ENCODE results near the gene CSTB.

The CSTB gene

DNA sequence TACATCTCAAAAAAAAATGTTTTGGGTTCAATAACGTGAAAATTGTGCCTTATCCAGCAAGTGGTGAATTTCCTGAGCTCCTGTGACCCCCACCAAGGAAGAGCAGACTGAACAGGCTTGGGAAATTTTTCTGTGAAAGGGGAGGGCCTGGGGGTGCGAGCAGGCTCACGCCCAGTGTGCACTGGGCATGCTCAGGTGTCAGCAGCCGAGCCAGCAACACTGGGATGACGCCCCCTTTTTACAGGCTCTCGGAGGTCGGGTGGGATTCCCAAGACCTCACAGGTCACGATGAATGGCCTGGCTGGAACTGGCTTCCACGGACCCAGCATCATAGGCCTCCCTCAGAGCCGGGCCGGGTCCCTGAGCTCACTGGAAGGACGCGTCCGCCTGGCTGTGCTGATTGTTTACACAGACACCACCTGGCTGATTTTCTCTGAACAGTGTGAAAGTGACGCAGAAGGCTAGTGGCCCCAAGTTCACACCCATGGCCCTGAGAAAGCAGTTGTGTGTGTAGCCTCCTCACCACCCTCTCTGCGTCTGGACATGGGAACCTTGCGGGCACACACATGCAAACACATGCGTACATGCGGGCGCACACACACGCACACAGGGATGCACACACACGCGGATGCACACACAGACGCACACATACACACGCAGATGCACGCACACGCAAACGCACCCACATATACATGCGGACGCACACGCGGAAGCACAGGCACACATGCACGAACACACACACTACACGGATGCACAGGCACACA is 9.2 kb downstream of the CSTB start:
- H3F3A ChIP-seq (ENCODE audit: low read depth), result no peaks in the 10 kb centered on the region
- no peaks in the 10 kb centered on the region for H3K4me1 ChIP-seq (ENCODE audit: insufficient read depth, low read length, poor library complexity, severe bottlenecking)
- no peak overlapping the region for H3K4me2 ChIP-seq (ENCODE audit: low read depth, low read length, poor library complexity, severe bottlenecking)
- no peak overlapping the region for H3K9ac ChIP-seq (ENCODE audit: low read depth, low read length, poor library complexity, severe bottlenecking)
- no peak for TF ChIP-seq EZH2phosphoT487 (IDR thresholded peaks at IDR 0.05; ENCODE audit: borderline replicate concordance)
- TF ChIP-seq, protein P1, sequence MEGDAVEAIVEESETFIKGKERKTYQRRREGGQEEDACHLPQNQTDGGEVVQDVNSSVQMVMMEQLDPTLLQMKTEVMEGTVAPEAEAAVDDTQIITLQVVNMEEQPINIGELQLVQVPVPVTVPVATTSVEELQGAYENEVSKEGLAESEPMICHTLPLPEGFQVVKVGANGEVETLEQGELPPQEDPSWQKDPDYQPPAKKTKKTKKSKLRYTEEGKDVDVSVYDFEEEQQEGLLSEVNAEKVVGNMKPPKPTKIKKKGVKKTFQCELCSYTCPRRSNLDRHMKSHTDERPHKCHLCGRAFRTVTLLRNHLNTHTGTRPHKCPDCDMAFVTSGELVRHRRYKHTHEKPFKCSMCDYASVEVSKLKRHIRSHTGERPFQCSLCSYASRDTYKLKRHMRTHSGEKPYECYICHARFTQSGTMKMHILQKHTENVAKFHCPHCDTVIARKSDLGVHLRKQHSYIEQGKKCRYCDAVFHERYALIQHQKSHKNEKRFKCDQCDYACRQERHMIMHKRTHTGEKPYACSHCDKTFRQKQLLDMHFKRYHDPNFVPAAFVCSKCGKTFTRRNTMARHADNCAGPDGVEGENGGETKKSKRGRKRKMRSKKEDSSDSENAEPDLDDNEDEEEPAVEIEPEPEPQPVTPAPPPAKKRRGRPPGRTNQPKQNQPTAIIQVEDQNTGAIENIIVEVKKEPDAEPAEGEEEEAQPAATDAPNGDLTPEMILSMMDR (conservative IDR thresholded peaks at IDR 0.05; ENCODE audit: low read length), result no peak
- no peaks in the 10 kb centered on the region for H3K27me3 ChIP-seq (ENCODE audit: insufficient read depth, low read length, poor library complexity, severe bottlenecking)
- no peaks in the 10 kb centered on the region for H3K9me2 ChIP-seq (replicated peaks; ENCODE audit: low read depth, low read length)
- no peaks in the 10 kb centered on the region for H3K79me2 ChIP-seq (ENCODE audit: insufficient read depth, low read length)
- no peaks in the 10 kb centered on the region for H4K20me1 ChIP-seq (ENCODE audit: insufficient read depth, low read length, poor library complexity, severe bottlenecking)
- H3K9me3 ChIP-seq (ENCODE audit: insufficient read depth, low read depth, low read length), result no peaks in the 10 kb centered on the region
- H2AFZ ChIP-seq (ENCODE audit: low read length), result no peak overlapping the region
- no peak overlapping the region for H3K4me3 ChIP-seq (ENCODE audit: low read length, poor library complexity, severe bottlenecking)
- no peaks in the 10 kb centered on the region for H3K36me3 ChIP-seq (ENCODE audit: insufficient read depth, low read length)

DNA sequence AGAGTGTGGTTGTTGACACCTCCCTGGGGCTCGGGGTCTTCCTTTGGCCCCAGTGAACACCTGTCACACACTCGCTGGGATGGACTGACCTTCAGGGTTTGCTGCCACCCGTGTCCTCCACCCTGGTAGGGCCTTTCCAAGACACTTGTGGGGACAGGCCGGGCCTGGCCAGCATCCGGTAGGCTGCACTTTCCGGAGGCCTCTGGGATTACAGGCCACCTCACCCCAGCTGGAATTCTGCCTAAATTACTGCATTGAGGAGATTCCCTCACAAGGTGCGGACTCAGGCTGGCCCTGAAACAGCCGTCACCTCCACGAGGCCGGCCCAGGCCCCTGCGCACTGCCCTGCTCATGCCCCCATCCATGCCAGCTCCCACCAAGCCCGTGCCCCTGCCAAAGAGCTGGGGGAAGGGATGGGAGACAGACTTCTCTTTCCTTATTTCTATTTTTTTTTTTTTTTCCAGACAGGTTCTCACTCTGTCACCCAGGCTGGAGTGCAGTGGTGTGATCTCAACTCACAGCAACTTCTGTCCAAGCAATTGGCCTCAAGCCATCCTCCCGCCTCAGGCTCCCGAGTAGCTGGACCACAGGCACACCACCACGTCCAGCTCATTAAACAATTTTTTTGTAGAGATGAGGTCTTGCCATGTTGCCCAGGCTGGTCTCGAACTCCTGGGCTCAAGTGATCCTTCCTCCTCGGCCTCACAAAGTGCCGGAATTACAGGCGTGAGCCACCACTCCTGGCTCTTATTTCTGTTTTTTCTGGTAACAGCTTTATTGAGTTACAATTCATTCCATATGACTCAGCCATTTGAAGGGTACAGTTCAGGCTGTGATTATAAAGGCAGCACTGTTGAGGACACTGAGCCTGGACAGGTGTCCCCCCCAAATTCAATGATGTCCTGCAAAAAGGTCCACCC is 11.3 kb downstream of the CSTB start:
- Histone ChIP-seq H3K9ac (ENCODE audit: low read depth, low read length, poor library complexity, severe bottlenecking) (no peak overlapping the region), H3K4me2 (ENCODE audit: low read depth, low read length, poor library complexity, severe bottlenecking) (no peak overlapping the region), H3K9me3 (ENCODE audit: insufficient read depth, low read depth, low read length) (no peaks in the 10 kb centered on the region), H2AFZ (ENCODE audit: low read length) (no peak overlapping the region), H3F3A (ENCODE audit: low read depth) (no peaks in the 10 kb centered on the region), H3K4me3 (ENCODE audit: low read length, poor library complexity, severe bottlenecking) (no peak overlapping the region), H3K36me3 (ENCODE audit: insufficient read depth, low read length) (no peaks in the 10 kb centered on the region), H3K4me1 (ENCODE audit: insufficient read depth, low read length, poor library complexity, severe bottlenecking) (no peaks in the 10 kb centered on the region), H4K20me1 (ENCODE audit: insufficient read depth, low read length, poor library complexity, severe bottlenecking) (no peaks in the 10 kb centered on the region), H3K9me2 (replicated peaks; ENCODE audit: low read depth, low read length) (no peaks in the 10 kb centered on the region), H3K79me2 (ENCODE audit: insufficient read depth, low read length) (no peaks in the 10 kb centered on the region), H3K27me3 (ENCODE audit: insufficient read depth, low read length, poor library complexity, severe bottlenecking) (no peaks in the 10 kb centered on the region)
- no peak for TF ChIP-seq EZH2phosphoT487 (IDR thresholded peaks at IDR 0.05; ENCODE audit: borderline replicate concordance)
- TF ChIP-seq, protein P1 (conservative IDR thresholded peaks at IDR 0.05; ENCODE audit: low read length), result no peak

DNA sequence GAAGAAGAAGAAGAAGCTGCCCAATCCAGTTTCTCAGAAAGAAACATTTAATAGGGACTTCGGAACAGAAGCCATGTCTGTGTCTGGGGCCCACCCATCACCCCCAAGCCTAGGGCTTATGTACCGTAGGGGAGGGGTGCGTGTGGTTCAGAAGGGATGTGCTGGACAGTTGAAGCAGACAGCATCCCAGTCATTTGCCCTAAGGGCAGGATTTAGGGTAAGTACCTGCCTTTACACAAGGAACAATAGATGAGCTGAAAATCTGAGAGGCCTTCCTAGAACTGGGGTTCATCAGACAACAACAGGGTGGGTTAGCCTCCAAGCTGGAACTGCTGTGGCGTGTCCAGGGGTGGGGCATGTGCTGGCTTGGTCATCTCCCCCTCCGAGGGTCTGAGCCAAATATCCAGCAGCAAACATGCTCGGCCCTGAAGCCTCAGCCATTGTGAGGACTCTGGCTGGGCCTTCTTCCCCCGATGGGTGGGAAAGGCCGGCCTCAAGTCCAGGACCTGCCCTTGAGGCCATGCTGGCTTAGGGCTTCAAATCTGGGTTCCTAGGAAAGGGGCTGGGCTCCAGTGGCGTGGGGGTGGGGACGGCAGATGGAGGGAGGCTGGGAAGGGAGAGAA is 12.1 kb downstream of the CSTB start:
- Histone ChIP-seq H3K79me2 (ENCODE audit: insufficient read depth, low read length) (no peaks in the 10 kb centered on the region), H3K4me2 (ENCODE audit: low read depth, low read length, poor library complexity, severe bottlenecking) (no peak overlapping the region), H3K9me3 (ENCODE audit: insufficient read depth, low read depth, low read length) (no peaks in the 10 kb centered on the region), H3K4me1 (ENCODE audit: insufficient read depth, low read length, poor library complexity, severe bottlenecking) (no peaks in the 10 kb centered on the region), H3F3A (ENCODE audit: low read depth) (no peaks in the 10 kb centered on the region), H3K9ac (ENCODE audit: low read depth, low read length, poor library complexity, severe bottlenecking) (no peak overlapping the region), H3K27me3 (ENCODE audit: insufficient read depth, low read length, poor library complexity, severe bottlenecking) (no peaks in the 10 kb centered on the region), H3K9me2 (replicated peaks; ENCODE audit: low read depth, low read length) (no peaks in the 10 kb centered on the region), H3K36me3 (ENCODE audit: insufficient read depth, low read length) (no peaks in the 10 kb centered on the region; the same call in 1 of the 2 replicates), H2AFZ (ENCODE audit: low read length) (no peak overlapping the region), H4K20me1 (ENCODE audit: insufficient read depth, low read length, poor library complexity, severe bottlenecking) (no peaks in the 10 kb centered on the region), H3K4me3 (ENCODE audit: low read length, poor library complexity, severe bottlenecking) (no peak overlapping the region)
- TF ChIP-seq, protein P1 (conservative IDR thresholded peaks at IDR 0.05; ENCODE audit: low read length), result no peak
- TF ChIP-seq EZH2phosphoT487 (IDR thresholded peaks at IDR 0.05; ENCODE audit: borderline replicate concordance), result no peak

All from Loucy (cell line).